Stimulated activated CD8-positive, alpha-beta memory T cell treated with anti-CD3 and anti-CD28 coated beads, Interleukin-7, amount 100 ng/mL, for 4 hours (primary cell): Measurements from ENCODE around the gene DSCAML1.

ENCODE experiments used
- DNase-seq, 2 donors: peaks; one replicate each; pipeline ENCODE4 v3.0.0-alpha.2; 2020; ENCODE audit warnings: low read depth in 2 of 2

DSCAML1 gene

GRCh38 chr11:117520201-117520600 lies 276.8 kb downstream of the DSCAML1 start:
- no peak for DNase-seq

GRCh38 chr11:117519590-117519989 lies 277.4 kb downstream of the DSCAML1 start:
- no peak for DNase-seq

- no peak for DNase-seq
Measured at GRCh38 chr11:117519170-117519569, 277.8 kb downstream of the DSCAML1 start.

GRCh38 chr11:117518455-117518854 lies 278.6 kb downstream of the DSCAML1 start:
- DNase-seq: no peak

- no peak for DNase-seq
Measured at GRCh38 chr11:117517097-117517496, 279.9 kb downstream of the DSCAML1 start.

- DNase-seq: no peak
Measured at GRCh38 chr11:117515892-117516787, 280.9 kb downstream of the DSCAML1 start.

- no peak for DNase-seq
Measured at GRCh38 chr11:117514256-117514655, 282.8 kb downstream of the DSCAML1 start.

GRCh38 chr11:117513666-117514065 lies 283.4 kb downstream of the DSCAML1 start:
- no peak for DNase-seq

- no peak for DNase-seq
Measured at GRCh38 chr11:117511931-117512539, 285.0 kb downstream of the DSCAML1 start.

- no peak for DNase-seq
Measured at GRCh38 chr11:117511483-117511930, 285.5 kb downstream of the DSCAML1 start.

- no peak for DNase-seq
Measured at GRCh38 chr11:117510646-117511045, 286.4 kb downstream of the DSCAML1 start.

GRCh38 chr11:117509543-117509942 lies 287.5 kb downstream of the DSCAML1 start:
- no peak for DNase-seq

GRCh38 chr11:117506971-117507370 lies 290.0 kb downstream of the DSCAML1 start:
- no peak for DNase-seq

- DNase-seq: no peak
Measured at GRCh38 chr11:117505285-117505970, 291.6 kb downstream of the DSCAML1 start.

- no peak for DNase-seq
Measured at GRCh38 chr11:117502779-117503100, 294.3 kb downstream of the DSCAML1 start.

GRCh38 chr11:117502015-117502778 lies 294.8 kb downstream of the DSCAML1 start:
- DNase-seq: no peak

GRCh38 chr11:117501237-117501898 lies 295.6 kb downstream of the DSCAML1 start:
- no peak for DNase-seq

- no peak for DNase-seq
Measured at GRCh38 chr11:117498791-117499190, 298.2 kb downstream of the DSCAML1 start.

- DNase-seq: no peak
Measured at GRCh38 chr11:117497206-117497951, 299.6 kb downstream of the DSCAML1 start.

- DNase-seq: no peak
Measured at GRCh38 chr11:117495357-117495756, 301.7 kb downstream of the DSCAML1 start.
